HepG2 (cell line): ENCODE results near the gene ZNF276.

Experiments used
- ARNTL ChIP-seq: sonication (generic); formaldehyde crosslinking; IDR thresholded peaks from 2 replicates; pipeline ENCODE4 v1.4.0; 2020; ENCODE audit warnings: mild to moderate bottlenecking, missing genetic modification reagents
- ELF1 ChIP-seq: sonication (generic); formaldehyde crosslinking; IDR thresholded peaks from 2 replicates; pipeline ENCODE4 v1.4.0; 2020; ENCODE audit warnings: missing genetic modification reagents
- NFRKB ChIP-seq: fragments of 450-650 bp; IDR thresholded peaks from 2 replicates; pipeline ENCODE4 v1.6.1; 2017
- NPAS2 ChIP-seq: sonication (generic); formaldehyde crosslinking; IDR thresholded peaks from 2 replicates; pipeline ENCODE4 v1.8.0; 2022; ENCODE audit warnings: mild to moderate bottlenecking, missing genetic modification reagents, borderline replicate concordance
- NR2F6 ChIP-seq, 2 experiments: IDR thresholded peaks; 2 replicates each; pipeline ENCODE4 v1.6.1; 2016; ENCODE audit warnings: antibody characterized with exemption in 1 of 2, mild to moderate bottlenecking in 1 of 2
- SMAD3 ChIP-seq: sonication (generic); formaldehyde crosslinking; IDR thresholded peaks from 2 replicates; pipeline ENCODE4 v1.4.0; 2020; ENCODE audit warnings: missing genetic modification reagents
- TAF1 ChIP-seq: sonication (generic); formaldehyde crosslinking; IDR thresholded peaks from 2 replicates; pipeline ENCODE4 v1.4.0; 2020; ENCODE audit warnings: missing genetic modification reagents
- TBP ChIP-seq: sonication (generic); formaldehyde crosslinking; IDR thresholded peaks from 2 replicates; pipeline ENCODE4 v1.5.0; 2020; ENCODE audit warnings: missing genetic modification reagents
- ZBTB42 ChIP-seq: sonication (generic); formaldehyde crosslinking; IDR thresholded peaks from 2 replicates; pipeline ENCODE4 v1.5.0; 2020; ENCODE audit warnings: mild to moderate bottlenecking, missing genetic modification reagents
- ZNF138 ChIP-seq: sonication (generic); formaldehyde crosslinking; IDR thresholded peaks from 2 replicates; pipeline ENCODE4 v1.5.0; 2020; ENCODE audit warnings: mild to moderate bottlenecking, low read depth, missing genetic modification reagents
- ZNF772 ChIP-seq: sonication (generic); formaldehyde crosslinking; IDR thresholded peaks from 2 replicates; pipeline ENCODE4 v1.5.0; 2020; ENCODE audit warnings: mild to moderate bottlenecking, missing genetic modification reagents
- ZNF776 ChIP-seq: sonication (generic); formaldehyde crosslinking; IDR thresholded peaks from 2 replicates; pipeline ENCODE4 v1.4.0; 2020; ENCODE audit warnings: mild to moderate bottlenecking, missing genetic modification reagents
- TF ChIP-seq, protein P1 (sequence below): sonication (generic); formaldehyde crosslinking; IDR thresholded peaks from 2 replicates; pipeline ENCODE4 v1.5.0; 2020; ENCODE audit warnings: mild to moderate bottlenecking, missing genetic modification reagents, moderate library complexity

DNA sequence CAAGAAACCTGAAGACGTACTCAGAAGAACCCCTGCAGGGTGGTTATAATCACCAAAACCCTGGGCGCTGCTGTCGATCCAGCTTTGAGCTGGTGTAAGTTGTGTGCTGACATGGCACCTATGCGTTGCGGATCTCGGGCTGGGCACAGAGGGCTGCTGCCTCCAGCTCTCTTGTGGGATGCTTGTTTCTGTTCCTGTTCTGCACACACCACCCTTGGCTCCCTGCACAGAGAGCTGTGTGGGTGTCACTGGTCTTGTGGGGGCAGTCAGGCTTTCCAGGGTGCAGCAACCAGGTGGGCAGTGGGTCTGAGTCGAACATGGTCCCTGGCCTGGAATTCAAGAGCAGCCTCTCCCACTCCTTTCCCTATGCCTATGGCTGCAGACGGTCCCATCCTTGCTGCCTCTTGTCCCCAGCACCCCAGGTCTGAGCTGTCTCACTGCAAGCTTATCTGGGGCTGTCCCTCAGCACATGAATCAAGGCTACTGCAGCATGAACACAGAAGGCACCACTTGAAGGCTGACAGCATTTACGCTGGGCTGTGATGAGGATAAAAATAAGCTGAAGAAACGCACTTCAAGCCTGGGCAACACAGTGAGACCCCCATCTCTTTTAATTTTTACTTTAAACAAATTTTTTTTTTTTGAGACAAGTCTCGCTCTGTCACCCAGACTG, 20.1 kb downstream of the ZNF276 start:
- TF ChIP-seq NPAS2 (CRISPR knock-in tag) (no peak), ZBTB42 (CRISPR knock-in tag) (no peak), TAF1 (no peak), ZNF138 (CRISPR knock-in tag) (no peak), NFRKB (no peak), TBP (CRISPR knock-in tag) (no peak), ZNF776 (CRISPR knock-in tag) (no peak), NR2F6 (IDR thresholded peaks at IDR 0.05) (no peak), NR2F6 (CRISPR knock-in tag; IDR thresholded peaks at IDR 0.05) (no peak), ELF1 (no peak), SMAD3 (CRISPR knock-in tag) (no peak), ARNTL (CRISPR knock-in tag) (no peak), ZNF772 (CRISPR knock-in tag) (no peak)
- TF ChIP-seq, protein P1, sequence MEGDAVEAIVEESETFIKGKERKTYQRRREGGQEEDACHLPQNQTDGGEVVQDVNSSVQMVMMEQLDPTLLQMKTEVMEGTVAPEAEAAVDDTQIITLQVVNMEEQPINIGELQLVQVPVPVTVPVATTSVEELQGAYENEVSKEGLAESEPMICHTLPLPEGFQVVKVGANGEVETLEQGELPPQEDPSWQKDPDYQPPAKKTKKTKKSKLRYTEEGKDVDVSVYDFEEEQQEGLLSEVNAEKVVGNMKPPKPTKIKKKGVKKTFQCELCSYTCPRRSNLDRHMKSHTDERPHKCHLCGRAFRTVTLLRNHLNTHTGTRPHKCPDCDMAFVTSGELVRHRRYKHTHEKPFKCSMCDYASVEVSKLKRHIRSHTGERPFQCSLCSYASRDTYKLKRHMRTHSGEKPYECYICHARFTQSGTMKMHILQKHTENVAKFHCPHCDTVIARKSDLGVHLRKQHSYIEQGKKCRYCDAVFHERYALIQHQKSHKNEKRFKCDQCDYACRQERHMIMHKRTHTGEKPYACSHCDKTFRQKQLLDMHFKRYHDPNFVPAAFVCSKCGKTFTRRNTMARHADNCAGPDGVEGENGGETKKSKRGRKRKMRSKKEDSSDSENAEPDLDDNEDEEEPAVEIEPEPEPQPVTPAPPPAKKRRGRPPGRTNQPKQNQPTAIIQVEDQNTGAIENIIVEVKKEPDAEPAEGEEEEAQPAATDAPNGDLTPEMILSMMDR = no peak
